ENCODE measurements around the gene PRDM15. TPM values are rescaled to one million over a fixed set of nuclear protein-coding genes. Genes with fewer than 3 reads are reported as not detected.
A peak's percentile ranks its signal among the peaks of the same experiment; 100 is the strongest.

Gene PRDM15
- total RNA-seq, 4 donors from 2014 or later = 7.6 to 27.5 (median 12.9) TPM

- H3K4me3 ChIP-seq = no peak overlapping the region
- TF ChIP-seq EP300 (IDR thresholded peaks at IDR 0.05) = no peak
- no peak for TF ChIP-seq POLR2AphosphoS5 (IDR thresholded peaks at IDR 0.05)
- TF ChIP-seq, protein P1, sequence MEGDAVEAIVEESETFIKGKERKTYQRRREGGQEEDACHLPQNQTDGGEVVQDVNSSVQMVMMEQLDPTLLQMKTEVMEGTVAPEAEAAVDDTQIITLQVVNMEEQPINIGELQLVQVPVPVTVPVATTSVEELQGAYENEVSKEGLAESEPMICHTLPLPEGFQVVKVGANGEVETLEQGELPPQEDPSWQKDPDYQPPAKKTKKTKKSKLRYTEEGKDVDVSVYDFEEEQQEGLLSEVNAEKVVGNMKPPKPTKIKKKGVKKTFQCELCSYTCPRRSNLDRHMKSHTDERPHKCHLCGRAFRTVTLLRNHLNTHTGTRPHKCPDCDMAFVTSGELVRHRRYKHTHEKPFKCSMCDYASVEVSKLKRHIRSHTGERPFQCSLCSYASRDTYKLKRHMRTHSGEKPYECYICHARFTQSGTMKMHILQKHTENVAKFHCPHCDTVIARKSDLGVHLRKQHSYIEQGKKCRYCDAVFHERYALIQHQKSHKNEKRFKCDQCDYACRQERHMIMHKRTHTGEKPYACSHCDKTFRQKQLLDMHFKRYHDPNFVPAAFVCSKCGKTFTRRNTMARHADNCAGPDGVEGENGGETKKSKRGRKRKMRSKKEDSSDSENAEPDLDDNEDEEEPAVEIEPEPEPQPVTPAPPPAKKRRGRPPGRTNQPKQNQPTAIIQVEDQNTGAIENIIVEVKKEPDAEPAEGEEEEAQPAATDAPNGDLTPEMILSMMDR (IDR thresholded peaks at IDR 0.05) = no peak
- TF ChIP-seq POLR2A (IDR thresholded peaks at IDR 0.05) = no peak
- DNase-seq (ENCODE audit: low spot score in 2 of 2) = peak in 1 of 2 donors; percentile 40
- no peaks in the 10 kb centered on the region for H3K4me1 ChIP-seq
- H3K27ac ChIP-seq = no peak overlapping the region
- H3K36me3 ChIP-seq = peaks cover 51% of the 10 kb centered on the region
- WGBS = 80% methylated on average over 3 of the region's 3 CpGs
- H3K9me3 ChIP-seq = no peaks in the 10 kb centered on the region
- no peaks in the 10 kb centered on the region for H3K27me3 ChIP-seq
Measured at GRCh38 chr21:41916888-41917433, 37.8 kb upstream of the PRDM15 start.

- H3K36me3 ChIP-seq = peaks cover 64% of the 10 kb centered on the region
- no peaks in the 10 kb centered on the region for H3K4me1 ChIP-seq
- DNase-seq (ENCODE audit: low spot score in 2 of 2) = no peak
- H3K4me3 ChIP-seq = no peak overlapping the region
- H3K27me3 ChIP-seq = no peaks in the 10 kb centered on the region
- H3K9me3 ChIP-seq = no peaks in the 10 kb centered on the region
- TF ChIP-seq POLR2AphosphoS5 (IDR thresholded peaks at IDR 0.05) = no peak
- H3K27ac ChIP-seq = no peak overlapping the region
- WGBS = 93% methylated on average over 6 of the region's 6 CpGs
Measured at GRCh38 chr21:41914965-41915364, 35.8 kb upstream of the PRDM15 start.

- TF ChIP-seq, protein P1 (IDR thresholded peaks at IDR 0.05) = no peak
- TF ChIP-seq POLR2AphosphoS5 (IDR thresholded peaks at IDR 0.05) (no peak), POLR2A (IDR thresholded peaks at IDR 0.05) (no peak), EP300 (IDR thresholded peaks at IDR 0.05) (no peak)
- H3K27me3 ChIP-seq = no peaks in the 10 kb centered on the region
- no peaks in the 10 kb centered on the region for H3K9me3 ChIP-seq
- peaks cover 67% of the 10 kb centered on the region for H3K36me3 ChIP-seq
- H3K4me3 ChIP-seq = no peak overlapping the region
- H3K4me1 ChIP-seq = no peaks in the 10 kb centered on the region
- no peak overlapping the region for H3K27ac ChIP-seq
- 94% methylated on average over 12 of the region's 12 CpGs for WGBS
- DNase-seq (ENCODE audit: low spot score in 2 of 2) = peak in 1 of 2 donors; percentile 50
Measured at GRCh38 chr21:41914358-41914757, 35.2 kb upstream of the PRDM15 start.

- H3K4me1 ChIP-seq = no peaks in the 10 kb centered on the region
- DNase-seq (ENCODE audit: low spot score in 2 of 2) = peak in 1 of 2 donors; percentile 46
- 98% methylated on average over 6 of the region's 9 CpGs for WGBS
- no peak overlapping the region for H3K27ac ChIP-seq
- no peaks in the 10 kb centered on the region for H3K9me3 ChIP-seq
- no peaks in the 10 kb centered on the region for H3K27me3 ChIP-seq
- no peak overlapping the region for H3K4me3 ChIP-seq
- TF ChIP-seq EP300 (IDR thresholded peaks at IDR 0.05) = no peak
- no peak for TF ChIP-seq POLR2A (IDR thresholded peaks at IDR 0.05)
- TF ChIP-seq POLR2AphosphoS5 (IDR thresholded peaks at IDR 0.05) = no peak
- TF ChIP-seq, protein P1 (IDR thresholded peaks at IDR 0.05) = no peak
- peaks cover 75% of the 10 kb centered on the region for H3K36me3 ChIP-seq
Measured at GRCh38 chr21:41913230-41913629, 34.1 kb upstream of the PRDM15 start.

GRCh38 chr21:41908829-41909228 is 29.7 kb upstream of the PRDM15 start:
- WGBS = 84% methylated on average over 3 of the region's 3 CpGs
- Histone ChIP-seq H3K4me1 (no peaks in the 10 kb centered on the region), H3K4me3 (no peak overlapping the region), H3K27ac (no peak overlapping the region), H3K36me3 (peaks cover 83% of the 10 kb centered on the region), H3K9me3 (no peaks in the 10 kb centered on the region), H3K27me3 (no peaks in the 10 kb centered on the region)
- TF ChIP-seq, protein P1 (IDR thresholded peaks at IDR 0.05) = no peak
- no peak for TF ChIP-seq POLR2A (IDR thresholded peaks at IDR 0.05)
- TF ChIP-seq POLR2AphosphoS5 (IDR thresholded peaks at IDR 0.05) = no peak
- TF ChIP-seq EP300 (IDR thresholded peaks at IDR 0.05) = no peak
- DNase-seq (ENCODE audit: low spot score in 2 of 2) = no peak

Data from suprapubic skin (tissue), 4 donors.